Measurements from ENCODE around the gene FOXN1.

DNA sequence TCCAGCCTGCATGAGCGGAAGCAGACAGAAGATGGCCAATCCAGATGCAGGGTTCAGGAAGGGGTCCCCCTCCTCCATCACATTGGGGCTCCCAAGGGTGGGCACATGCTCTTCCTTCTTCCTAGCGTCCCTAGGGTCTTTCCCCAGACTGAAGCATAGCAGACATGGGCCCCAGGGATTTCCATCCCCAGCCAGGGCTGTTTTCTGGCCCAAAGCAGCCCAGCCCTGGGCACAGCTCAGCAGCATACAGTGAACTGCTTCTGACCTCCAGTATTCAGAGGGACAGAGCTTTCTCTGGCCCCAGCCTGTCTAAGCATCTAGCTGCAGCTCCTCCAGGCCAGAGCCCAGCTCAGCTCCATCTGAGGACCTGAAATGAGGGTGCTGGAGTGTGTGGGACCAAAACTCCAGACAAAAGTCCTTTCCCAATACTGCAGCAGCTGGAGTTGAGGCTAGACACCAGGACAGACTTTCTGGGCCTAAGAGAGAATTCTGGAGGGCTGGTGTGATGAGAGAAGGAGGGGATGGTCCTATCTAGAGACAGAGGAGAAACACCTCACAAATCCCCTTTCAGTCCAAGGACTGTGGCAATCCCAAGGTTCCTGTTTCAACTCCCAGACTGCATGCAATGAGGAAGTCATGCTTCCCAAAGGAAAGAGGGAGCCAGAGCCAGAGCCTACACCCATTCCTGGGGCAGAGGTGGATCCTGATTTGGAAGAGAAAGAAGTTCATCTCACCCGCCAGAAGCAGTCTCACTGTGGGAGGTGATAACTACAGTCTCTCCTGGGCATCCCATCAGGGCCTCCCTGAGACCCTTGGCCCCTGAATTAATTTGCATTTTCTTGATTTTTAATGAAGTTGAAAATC, 4.5 kb upstream of the FOXN1 start:
- TF ChIP-seq, protein P1, sequence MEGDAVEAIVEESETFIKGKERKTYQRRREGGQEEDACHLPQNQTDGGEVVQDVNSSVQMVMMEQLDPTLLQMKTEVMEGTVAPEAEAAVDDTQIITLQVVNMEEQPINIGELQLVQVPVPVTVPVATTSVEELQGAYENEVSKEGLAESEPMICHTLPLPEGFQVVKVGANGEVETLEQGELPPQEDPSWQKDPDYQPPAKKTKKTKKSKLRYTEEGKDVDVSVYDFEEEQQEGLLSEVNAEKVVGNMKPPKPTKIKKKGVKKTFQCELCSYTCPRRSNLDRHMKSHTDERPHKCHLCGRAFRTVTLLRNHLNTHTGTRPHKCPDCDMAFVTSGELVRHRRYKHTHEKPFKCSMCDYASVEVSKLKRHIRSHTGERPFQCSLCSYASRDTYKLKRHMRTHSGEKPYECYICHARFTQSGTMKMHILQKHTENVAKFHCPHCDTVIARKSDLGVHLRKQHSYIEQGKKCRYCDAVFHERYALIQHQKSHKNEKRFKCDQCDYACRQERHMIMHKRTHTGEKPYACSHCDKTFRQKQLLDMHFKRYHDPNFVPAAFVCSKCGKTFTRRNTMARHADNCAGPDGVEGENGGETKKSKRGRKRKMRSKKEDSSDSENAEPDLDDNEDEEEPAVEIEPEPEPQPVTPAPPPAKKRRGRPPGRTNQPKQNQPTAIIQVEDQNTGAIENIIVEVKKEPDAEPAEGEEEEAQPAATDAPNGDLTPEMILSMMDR (IDR thresholded peaks at IDR 0.05 in 8 of 11, conservative IDR thresholded peaks at IDR 0.05 in 3 of 11), result no peak
- TF ChIP-seq POLR2AphosphoS5 (IDR thresholded peaks at IDR 0.05) (no peak), POLR2A (IDR thresholded peaks at IDR 0.05) (no peak)
